ENCODE data around the gene ATG2B. TPM values are rescaled to one million over a fixed set of nuclear protein-coding genes. Genes with fewer than 3 reads are reported as not detected.
A peak's percentile ranks its signal among the peaks of the same experiment; 100 is the strongest.

ATG2B gene
- total and polyA plus RNA-seq, 9 of the 15 experiments (the other 6 are each of a cell fraction or from before 2014, with no cell fraction given): 0.83 to 12.9 (median 8.7) TPM

- TF ChIP-seq PRDM10 (IDR thresholded peaks at IDR 0.05; ENCODE audit: partially characterized antibody) (peak; percentile 69), CBX5 (IDR thresholded peaks at IDR 0.05; ENCODE audit: borderline replicate concordance, low read depth) (0 out of 2 replicates have a peak, but pooled peaks have one; percentile 16), ZNF609 (CRISPR knock-in tag; IDR thresholded peaks at IDR 0.05; ENCODE audit: borderline replicate concordance) (no peak), POLR2AphosphoS5 (IDR thresholded peaks at IDR 0.05; ENCODE audit: control insufficient read depth, insufficient read depth, low read depth, low read length) (no peak), TEAD4 (IDR thresholded peaks at IDR 0.05; ENCODE audit: low read length) (no peak), TEAD4 (CRISPR knock-in tag; IDR thresholded peaks at IDR 0.05; ENCODE audit: borderline replicate concordance) (no peak), POU5F1 (IDR thresholded peaks at IDR 0.05; ENCODE audit: borderline replicate concordance, low read depth, low read length, partially characterized antibody) (no peak), ZNF79 (CRISPR knock-in tag; IDR thresholded peaks at IDR 0.05; ENCODE audit: low read depth) (no peak), ZNF431 (CRISPR knock-in tag; IDR thresholded peaks at IDR 0.05) (no peak), MAX (CRISPR knock-in tag; IDR thresholded peaks at IDR 0.05) (peak; percentile 46; the same call in 1 of the 2 replicates), CEBPG (CRISPR knock-in tag; IDR thresholded peaks at IDR 0.05) (no peak), CEBPG (tag; conservative IDR thresholded peaks at IDR 0.05 in 1 of 2, IDR thresholded peaks at IDR 0.05 in 1 of 2) (no peak), ZNF146 (CRISPR knock-in tag; IDR thresholded peaks at IDR 0.05; ENCODE audit: unreplicated experiment) (no peak), EP300 (IDR thresholded peaks at IDR 0.05; ENCODE audit: low read length) (no peak), EHMT2 (IDR thresholded peaks at IDR 0.05) (no peak), MITF (IDR thresholded peaks at IDR 0.05) (no peak), FIP1L1 (IDR thresholded peaks at IDR 0.05; ENCODE audit: low read depth, low read length, poor library complexity, severe bottlenecking) (no peak), KDM4B (IDR thresholded peaks at IDR 0.05; ENCODE audit: borderline replicate concordance in 2 of 2, low read depth in 1 of 2) (no peak), GATA2 (CRISPR knock-in tag; IDR thresholded peaks at IDR 0.05) (peak; percentile 30; the same call in 1 of the 2 replicates)
Measured at GRCh38 chr14:96368534-96368933, 5.4 kb upstream of the ATG2B start (continued).
